T-helper 22 cell (primary cell): ENCODE results near the gene MON1A.
"Not testable (repeated sequence)": the region's sequence is repeated elsewhere in the genome, so short reads cannot be mapped to it uniquely, and the experiment has no call there.

Experiments
- DNase-seq: peaks from one replicate; pipeline ENCODE4 v3.0.0-alpha.2; 2020; ENCODE audit warnings: low read depth

MON1A gene, protein sequence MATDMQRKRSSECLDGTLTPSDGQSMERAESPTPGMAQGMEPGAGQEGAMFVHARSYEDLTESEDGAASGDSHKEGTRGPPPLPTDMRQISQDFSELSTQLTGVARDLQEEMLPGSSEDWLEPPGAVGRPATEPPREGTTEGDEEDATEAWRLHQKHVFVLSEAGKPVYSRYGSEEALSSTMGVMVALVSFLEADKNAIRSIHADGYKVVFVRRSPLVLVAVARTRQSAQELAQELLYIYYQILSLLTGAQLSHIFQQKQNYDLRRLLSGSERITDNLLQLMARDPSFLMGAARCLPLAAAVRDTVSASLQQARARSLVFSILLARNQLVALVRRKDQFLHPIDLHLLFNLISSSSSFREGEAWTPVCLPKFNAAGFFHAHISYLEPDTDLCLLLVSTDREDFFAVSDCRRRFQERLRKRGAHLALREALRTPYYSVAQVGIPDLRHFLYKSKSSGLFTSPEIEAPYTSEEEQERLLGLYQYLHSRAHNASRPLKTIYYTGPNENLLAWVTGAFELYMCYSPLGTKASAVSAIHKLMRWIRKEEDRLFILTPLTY

DNA sequence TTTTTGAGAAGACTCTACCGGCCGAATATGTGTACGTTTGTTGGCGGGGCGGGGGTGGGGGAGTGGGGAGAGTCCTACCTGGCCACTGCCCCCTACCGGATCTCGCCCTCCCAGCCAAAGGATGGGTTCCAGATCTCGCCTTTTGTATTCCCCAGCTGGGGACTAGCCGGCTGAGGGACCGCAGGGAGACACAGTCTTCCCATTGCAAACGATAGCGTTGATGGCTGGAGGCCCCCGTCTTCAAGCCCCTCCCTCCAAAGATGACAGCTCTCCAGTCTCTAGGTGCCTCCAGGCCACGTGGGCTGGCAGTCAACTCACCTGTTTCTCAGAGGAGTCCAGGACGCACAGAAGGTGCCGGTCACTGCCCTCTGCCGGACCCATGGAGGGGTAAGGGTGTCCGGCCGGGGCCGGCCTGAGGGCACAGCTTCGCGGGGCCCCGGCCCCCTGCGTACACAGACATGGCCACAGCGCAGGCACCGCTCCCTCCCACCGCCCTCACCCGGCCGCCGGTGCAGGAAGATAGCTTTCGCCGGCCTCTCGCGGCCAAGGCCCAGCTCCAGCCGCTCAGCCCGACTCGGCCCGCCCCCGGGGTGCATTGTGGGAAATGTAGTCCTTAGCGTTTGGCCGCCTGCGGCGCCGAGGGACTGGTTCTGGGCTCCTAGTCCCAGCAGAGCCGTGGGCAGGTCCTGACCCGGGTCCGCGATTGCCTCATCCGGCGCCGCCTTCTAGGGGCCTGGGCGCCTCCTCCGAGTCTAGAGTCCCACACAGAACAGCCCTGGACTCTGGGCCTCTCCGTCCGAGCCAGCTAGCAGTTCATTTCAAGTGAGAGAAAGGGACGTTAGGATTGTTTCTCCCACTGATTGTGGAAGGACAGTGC, at the start of gene MON1A:
MON1A (minus strand) TSS at position 521 of the 877 bp plus-strand sequence. CDS start 16,465 bp downstream, outside the sequence.
- peak; percentile 76 for DNase-seq

DNA sequence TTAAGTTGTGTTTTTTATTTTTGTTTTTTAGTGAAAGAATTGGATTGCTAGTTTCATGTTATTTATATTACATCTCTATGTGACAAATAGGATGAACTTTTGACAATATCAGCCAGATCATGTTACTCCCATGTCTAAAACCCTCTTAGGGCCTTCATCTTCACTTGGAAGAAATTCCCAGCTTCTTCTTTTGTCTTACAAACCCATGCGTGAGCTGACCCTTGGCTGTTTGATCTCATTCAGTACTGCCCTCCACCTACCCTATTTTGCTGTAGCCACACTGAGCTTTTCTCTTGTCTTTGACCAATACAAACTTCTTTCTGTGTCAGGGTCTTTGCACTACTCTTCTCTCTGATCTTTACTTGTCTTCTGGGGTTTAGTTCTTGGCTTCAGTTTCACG, 47.3 kb upstream of the MON1A start:
- DNase-seq = no peak

DNA sequence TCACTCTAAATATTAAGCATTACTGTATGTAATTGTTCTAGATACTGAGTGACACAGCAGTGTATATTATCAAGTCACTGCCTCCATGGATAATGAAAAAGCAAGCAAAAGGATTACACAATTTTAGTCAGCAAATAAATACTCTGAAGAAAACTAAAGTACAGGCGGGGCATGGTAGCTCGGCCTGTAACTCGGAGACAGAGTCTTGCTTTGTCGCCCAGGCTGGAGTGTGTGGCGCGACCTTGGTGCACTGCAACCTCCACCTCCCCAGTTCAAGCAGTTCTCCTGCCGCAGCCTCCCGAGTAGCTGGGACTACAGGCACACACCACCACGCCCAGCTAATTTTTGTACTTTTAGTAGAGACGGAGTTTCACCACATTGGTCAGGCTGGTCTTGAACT, 43.0 kb upstream of the MON1A start:
- DNase-seq = no peak

DNA sequence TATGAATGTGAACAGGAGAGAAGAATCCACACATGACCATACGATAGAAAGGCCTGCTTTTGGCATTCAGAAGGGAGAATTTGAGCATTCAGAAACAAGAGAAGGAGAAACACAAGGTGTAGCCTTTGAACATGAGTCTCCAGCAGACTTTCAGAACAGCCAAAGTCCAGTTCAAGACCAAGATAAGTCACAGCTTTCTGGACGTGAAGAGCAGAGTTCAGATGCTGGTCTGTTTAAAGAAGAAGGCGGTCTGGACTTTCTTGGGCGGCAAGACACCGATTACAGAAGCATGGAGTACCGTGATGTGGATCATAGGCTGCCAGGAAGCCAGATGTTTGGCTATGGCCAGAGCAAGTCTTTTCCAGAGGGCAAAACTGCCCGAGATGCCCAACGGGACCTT, 38.7 kb upstream of the MON1A start:
- no peak for DNase-seq

DNA sequence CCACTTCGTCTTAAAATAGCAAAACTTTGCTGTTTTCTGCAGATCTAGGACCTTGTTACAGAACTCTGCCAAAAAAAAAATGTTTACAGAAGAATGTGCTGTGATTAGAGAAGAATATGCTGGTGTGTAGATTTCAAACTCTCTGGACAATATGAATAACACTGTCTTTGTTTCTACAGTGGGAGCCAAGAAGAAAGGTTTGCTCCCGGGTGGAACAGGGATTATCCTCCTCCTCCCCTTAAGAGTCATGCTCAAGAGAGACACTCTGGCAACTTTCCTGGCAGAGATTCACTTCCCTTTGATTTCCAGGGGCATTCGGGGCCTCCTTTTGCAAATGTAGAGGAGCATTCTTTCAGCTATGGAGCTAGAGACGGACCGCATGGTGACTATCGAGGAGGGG, 37.7 kb upstream of the MON1A start:
- DNase-seq = no peak

DNA sequence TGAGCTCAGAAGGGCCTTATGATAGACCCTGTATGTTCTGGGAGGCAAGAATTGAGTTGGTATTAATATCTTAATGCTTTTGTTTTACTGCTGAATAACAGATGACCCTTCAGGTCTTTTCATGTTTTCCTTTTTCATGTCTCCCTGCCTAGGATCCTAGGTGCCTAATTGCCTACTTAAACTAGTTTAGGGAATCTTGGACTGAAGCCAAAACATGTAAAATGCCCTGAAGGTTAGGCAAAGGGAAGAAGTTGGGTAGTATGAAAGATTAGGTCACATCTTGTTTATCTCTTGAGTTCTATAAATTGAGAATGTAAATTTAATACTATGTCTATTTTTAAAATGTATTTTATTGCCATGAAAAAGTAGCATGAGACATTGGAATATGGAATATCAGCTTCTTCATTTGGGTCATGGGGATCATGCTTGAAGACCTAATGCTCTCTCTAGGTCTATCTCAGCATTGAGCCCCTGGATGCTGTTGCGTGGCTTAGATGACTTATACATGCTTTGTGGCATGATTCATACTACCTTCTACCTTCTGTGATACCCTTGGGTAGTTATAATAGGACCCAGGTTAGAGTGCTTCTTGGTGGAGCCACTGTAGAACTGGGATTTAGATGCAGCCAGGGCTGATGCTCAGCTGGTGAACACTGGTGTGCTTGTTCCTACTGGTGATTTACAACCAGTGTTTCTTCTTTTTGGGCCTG, 36.8 kb upstream of the MON1A start:
- DNase-seq = no peak

DNA sequence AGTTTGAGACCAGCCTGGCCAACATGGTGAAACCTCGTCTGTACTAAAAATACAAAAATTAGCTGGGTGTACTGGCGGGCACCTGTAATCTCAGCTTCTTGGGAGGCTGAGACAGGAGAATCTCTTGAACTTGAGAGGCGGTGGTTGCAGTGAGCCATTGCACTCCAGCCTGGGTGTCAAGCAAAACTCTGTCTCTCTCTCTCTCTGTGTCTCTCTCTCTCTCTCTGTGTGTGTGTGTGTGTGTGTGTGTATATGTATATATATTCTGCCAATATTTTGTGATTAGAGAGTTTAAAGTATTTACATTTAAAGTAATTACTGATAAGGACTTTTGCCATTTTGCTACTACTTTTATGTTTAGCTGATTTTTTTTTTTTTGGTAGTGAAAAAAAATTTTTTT, 26.0 kb upstream of the MON1A start:
- DNase-seq = no peak

DNA sequence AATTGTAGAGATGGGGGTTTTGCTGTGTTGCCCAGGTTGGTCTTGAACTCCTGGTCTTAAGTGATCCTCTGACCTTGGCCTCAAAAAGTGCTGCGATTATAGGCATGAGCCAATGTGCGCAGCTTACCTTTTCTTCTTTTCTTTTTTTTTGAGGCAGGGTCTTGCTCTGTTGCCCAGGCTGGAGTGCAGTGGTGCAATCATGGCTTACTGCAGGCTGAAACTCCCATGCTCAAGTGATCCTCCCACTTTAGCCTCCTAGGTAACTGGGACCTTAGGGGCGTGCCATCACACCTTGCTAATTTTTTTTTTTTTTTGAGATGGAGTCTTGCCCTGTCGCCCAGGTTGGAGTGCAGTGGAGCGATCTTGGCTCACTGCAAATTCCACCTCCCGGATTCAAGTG, 23.3 kb upstream of the MON1A start:
- no peak for DNase-seq

DNA sequence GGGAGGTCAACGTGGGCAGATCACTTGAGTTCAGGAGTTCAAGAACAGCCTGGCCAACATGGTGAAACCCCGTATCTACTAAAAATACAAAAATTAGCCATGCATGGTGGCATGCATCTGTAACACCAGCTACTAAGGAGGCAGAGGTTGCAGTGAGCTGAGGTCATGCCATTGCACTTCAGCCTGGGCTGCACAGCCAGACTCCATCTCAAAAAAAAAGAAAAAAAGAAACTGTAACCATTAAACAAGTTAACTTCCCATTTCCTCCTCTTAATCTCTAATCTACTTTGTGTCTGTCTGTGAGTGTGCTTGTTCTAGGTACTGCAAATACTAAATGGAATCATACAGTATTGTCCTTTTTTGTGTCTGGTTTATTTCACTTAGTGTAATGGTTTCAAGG, 13.0 kb upstream of the MON1A start:
- DNase-seq = no peak

DNA sequence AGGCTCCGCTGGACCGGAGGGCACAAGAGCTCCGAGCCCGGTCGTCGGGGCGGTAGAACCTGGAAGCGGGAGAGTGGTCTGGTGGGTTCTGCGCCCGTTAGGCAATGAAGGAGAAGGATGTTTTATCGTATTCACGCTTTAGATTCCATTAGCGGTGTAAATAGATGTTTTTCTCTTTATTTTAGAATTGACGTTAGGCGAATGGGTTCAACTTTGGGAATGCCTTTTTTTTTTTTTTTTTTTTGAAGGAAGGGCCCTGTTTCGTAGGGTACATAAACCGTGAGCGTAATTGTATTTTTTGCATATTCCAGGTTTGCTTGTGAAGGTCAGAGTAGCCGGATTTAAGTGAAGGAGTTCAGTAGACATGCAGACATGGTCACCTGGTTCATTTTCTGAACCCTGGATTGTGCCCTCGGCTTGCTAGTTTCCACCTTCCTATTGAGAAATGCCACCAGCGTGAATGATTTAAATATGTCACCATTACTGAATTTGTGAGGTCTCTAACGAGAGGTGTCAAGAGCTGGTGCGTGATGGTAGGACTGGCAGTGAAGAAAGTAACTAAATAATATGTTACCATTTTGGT, 11.1 kb upstream of the MON1A start:
- DNase-seq = no peak

DNA sequence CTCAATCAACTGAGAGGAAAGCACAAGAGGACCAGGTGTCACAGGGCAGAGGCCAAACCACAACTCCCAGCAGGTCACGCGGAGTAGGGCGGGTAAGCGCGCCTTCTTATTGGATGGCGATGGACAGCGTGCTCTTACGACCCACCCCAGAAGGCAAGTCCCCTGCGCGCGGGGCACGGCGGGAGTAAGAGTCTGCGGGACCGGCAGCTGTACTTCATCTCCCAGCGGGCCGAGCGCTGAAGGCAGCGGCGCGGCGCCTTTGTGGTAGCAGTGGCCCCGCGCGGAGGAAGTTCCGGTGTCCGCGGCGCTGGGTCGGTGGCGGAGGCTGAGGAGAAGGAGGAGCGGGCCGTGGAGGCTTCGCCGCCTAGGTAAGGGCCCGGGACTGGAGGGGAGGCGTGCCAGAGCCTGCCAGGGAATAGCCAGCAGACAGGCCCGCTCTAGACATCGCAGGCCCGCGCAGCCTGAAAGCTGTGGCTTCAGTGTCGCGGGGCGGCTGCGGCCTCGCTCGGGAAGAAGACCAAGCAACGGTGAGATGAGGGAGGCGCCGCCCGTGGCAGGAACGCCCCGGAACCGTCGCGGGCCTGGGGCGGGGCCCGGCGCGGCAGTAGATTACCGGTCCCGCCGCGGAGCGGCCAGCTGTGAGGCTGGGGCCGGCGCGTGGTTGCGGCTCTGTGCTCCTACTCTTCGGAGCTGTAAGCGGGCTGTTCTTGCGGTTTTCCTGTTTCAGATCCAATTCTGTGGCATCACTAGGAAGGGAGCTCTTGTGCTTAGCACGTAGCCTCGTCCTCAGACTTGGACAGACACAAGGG, 10.5 kb upstream of the MON1A start, which contains the start of gene RBM6:
RBM6 (plus strand) TSS at position 293 of the 809 bp plus-strand sequence. CDS start 22,492 bp downstream, outside the sequence.
- DNase-seq = peak; percentile 92

DNA sequence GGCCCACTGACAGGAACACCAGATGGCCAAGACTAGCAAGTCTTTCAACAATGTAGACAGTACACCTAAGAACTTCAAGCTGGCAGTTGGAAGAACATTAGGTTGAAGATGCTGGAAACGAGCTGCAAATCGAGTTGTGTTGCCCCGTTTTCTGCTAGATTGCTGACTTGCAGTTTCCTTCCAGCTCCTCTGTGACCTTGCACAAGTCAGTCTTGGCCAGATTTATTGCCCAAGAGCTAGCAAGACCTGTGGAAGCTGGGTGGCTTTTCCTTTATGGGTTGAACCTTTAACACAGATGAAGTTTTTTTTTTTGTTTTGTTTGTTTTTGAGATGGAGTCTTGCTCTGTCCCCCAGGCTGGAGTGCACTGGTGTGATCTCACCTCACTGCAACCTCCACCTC, 7.5 kb upstream of the MON1A start:
- no peak for DNase-seq

DNA sequence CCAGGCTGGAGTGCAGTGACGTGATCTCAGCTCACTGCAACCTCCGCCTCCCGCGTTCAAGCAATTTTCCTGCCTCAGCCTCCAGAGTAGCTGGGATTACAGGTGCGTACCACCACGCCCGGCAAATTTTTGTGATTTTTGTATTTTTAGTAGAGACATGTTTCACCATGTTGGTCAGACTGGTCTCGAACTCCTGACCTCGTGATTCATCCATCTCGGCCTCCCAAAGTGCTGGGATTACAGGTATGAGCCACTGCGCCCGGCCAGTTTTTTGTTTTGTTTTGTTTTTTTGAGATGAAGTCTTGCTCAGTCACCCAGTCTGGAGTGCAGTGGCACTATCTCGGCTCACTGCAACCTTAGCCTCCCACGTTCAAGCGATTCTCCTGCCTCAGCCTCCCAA, 2.7 kb upstream of the MON1A start:
- DNase-seq = not testable (repeated sequence)

DNA sequence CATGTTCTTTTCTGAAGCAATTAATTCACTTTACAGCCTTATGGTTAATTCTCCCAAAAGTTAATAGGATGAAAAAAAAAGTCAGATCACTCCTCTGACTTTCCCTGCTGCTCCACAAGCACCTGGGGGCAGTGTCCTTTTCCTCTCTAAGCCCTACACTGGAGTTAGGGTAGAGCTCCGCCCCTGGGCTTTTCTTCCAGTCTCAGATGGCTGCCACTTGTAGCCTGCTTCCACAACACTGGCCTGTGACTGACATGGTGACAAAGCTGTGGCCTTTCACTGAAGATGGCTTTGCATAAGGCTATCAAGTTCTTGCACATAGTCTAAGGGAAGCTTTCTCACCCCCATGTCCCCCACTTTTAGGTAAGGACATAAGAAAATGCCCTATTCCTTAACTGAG, 1.3 kb upstream of the MON1A start:
- DNase-seq = no peak

DNA sequence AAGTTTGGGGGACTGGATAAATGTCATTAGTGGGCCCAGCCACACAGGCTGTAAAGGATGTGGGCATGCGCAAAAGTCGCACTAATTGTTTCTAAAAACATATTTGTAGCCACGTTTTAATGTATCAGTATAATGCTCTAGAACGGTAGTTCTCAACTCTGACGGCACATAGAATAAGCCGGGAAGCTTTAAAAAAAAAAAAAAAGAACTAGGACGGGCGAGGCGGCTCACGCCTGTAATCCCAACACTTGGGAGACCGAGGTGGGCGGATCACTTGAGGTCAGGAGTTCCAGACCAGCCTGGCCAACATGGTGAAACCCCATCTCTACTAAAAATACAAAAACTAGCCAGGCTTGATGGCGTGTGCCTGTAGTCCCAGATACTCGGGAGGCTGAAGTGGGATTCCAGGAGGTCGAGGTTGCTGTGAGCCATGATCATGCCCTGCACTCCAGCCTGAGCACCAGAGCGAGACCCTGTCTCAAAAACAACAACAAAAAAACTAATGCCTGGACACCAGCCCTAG, 618 bp upstream of the MON1A start:
- no peak for DNase-seq

DNA sequence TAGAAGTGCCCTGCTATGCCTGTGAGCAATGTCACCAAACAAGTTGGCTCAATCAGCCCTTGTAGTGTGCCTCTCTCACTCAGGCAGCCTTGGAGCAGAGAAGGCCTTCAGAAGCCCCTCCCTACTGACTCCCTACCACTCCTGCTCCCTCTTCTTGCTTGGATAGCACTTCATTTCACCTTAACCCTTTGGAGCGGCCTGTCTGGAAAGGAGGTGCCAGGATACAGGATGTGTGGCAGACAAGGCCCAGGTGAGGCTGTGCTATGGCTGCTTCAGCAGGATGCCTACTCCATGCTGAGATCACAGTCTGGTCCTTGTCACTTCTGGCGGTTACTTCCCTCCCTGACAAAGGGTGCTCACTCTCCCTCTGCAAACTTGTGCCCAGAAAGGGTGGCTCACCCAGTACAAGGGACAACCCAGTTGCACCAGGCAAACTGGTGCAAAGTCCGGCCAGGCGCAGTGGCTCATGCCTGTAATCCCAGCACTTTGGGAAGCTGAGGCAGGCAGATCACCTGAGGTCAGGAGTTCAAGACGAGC, 1.1 kb downstream of the MON1A start:
- DNase-seq = no peak

DNA sequence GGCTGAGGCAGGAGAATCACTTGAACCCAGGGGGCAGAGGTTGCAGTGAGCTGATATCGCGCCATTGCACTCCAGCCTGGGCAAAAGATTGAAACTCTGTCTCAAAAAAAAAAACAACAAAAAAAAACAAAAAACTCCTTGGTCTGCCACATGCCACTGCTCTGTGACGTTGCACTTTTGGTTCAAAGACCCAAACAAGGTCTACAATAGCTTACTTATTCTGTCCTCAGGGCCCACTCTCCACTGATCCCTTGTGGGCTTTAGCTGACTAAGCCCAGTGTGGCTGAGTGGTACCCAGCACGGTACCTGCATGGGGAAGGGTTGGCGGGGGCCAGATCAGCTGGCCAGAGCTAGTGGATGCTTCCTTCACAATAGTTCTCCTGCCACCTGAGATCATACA, 1.8 kb downstream of the MON1A start:
- DNase-seq = no peak

DNA sequence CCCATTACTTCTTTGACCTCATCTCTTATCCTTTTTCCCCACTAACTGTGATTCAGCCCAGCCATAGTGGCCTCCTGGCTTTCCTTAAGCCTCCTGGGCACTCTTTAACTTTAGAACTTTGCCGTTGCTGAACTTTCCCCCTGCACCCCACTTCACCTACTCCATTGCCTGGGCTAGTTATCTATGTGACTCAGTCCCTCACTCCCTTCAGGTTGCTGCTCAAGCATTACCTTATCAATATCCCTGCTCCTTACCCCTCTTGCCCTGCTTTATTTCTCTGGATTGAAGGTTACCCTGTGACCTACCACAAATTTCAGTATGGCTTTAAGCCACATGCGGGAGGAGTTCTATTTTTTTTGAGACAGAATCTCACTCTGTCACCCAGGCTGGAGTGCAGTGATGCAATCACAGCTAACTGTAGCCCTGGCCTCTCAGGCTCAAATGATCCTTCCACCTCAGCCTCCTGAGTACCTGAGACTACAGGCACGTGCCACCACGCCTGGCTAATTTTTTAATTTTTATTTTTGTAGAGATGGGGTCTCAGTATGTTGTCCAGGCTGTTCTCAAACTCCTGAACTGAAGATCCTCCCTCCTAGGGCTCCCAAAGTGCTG, 3.4 kb downstream of the MON1A start:
- no peak for DNase-seq

DNA sequence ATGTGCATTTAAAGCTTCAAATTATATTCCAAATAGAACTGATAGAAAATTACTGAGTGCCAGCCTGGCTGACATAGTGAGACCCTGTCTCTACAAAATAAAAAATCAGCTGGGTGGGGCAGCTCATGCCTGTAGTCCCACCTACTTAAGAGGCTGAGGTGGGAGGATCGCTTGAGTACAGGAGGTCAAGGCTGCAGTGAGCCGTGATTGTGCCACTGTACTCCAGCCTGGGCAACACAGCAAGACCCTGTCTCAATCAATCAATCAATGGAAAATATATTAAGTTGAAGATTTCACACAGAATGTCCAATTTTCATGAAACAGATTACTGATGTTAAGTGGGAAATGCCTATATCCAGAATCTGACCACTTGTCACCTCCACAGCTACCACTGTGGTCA, 4.1 kb downstream of the MON1A start:
- no peak for DNase-seq

DNA sequence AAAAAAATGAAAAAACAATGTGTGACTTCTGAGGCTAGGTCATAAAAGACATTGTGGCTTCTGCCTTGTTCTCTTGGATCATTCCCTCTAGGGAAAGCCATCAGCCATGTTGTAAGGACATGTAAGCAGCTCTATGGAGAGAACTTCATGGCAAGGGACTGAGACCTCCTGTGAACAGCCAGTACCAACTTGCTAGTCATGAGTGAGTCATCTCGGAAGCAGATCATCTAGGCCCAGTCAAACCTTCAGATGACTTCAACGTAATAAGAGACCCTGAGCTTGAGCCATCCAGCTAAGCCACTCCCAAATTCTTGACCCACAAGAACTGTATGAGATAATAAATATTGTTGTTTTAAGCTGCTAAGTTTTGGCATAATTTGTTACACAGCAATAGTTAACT, 4.9 kb downstream of the MON1A start:
- no peak for DNase-seq
